Ishikawa (cell line): ENCODE results near the gene USP40.

ENCODE experiments used
- CEBPB ChIP-seq: IDR thresholded peaks from 2 replicates; pipeline ENCODE4 v1.6.1; 2012
- CREB1 ChIP-seq: IDR thresholded peaks from 2 replicates; pipeline ENCODE4 v1.6.1; 2012; ENCODE audit warnings: low read depth
- EGR1 ChIP-seq: IDR thresholded peaks from 2 replicates; pipeline ENCODE4 v1.6.1; 2012
- EP300 ChIP-seq: IDR thresholded peaks from 2 replicates; pipeline ENCODE4 v1.6.1; 2012; ENCODE audit warnings: borderline replicate concordance
- FOXM1 ChIP-seq: IDR thresholded peaks from 2 replicates; pipeline ENCODE4 v1.6.1; 2012; ENCODE audit warnings: low read depth, borderline replicate concordance
- MAX ChIP-seq: IDR thresholded peaks from 2 replicates; pipeline ENCODE4 v1.6.1; 2012
- NFIC ChIP-seq: IDR thresholded peaks from 2 replicates; pipeline ENCODE4 v1.6.1; 2012
- RAD21 ChIP-seq: IDR thresholded peaks from 2 replicates; pipeline ENCODE4 v1.6.1; 2012; ENCODE audit warnings: low read depth
- REST ChIP-seq: IDR thresholded peaks from 2 replicates; pipeline ENCODE4 v1.6.1; 2012; ENCODE audit warnings: low read depth, mild to moderate bottlenecking
- TAF1 ChIP-seq: IDR thresholded peaks from 2 replicates; pipeline ENCODE4 v1.6.1; 2012; ENCODE audit warnings: low read depth, mild to moderate bottlenecking
- TCF12 ChIP-seq: IDR thresholded peaks from 2 replicates; pipeline ENCODE4 v1.6.1; 2012; ENCODE audit warnings: low read depth
- TEAD4 ChIP-seq: IDR thresholded peaks from 2 replicates; pipeline ENCODE4 v1.6.1; 2012
- USF1 ChIP-seq: IDR thresholded peaks from 2 replicates; pipeline ENCODE4 v1.6.1; 2012
- YY1 ChIP-seq: IDR thresholded peaks from 2 replicates; pipeline ENCODE4 v1.6.1; 2012; ENCODE audit warnings: low read depth
- ZBTB7A ChIP-seq: IDR thresholded peaks from 2 replicates; pipeline ENCODE4 v1.6.1; 2012; ENCODE audit warnings: low read depth

USP40 gene

GRCh38 chr2:233556881-233557736, 9.5 kb downstream of the USP40 start:
- TF ChIP-seq CEBPB, result no peak
- no peak for TF ChIP-seq MAX
- no peak for TF ChIP-seq EGR1
- TF ChIP-seq USF1, result no peak
- TF ChIP-seq EP300, result no peak
- TF ChIP-seq CREB1, result no peak
- no peak for TF ChIP-seq TEAD4
- TF ChIP-seq NFIC, result no peak
- TF ChIP-seq ZBTB7A, result no peak
- no peak for TF ChIP-seq TAF1

- TF ChIP-seq RAD21, result no peak
- TF ChIP-seq EP300, result no peak
- no peak for TF ChIP-seq USF1
- no peak for TF ChIP-seq TCF12
- no peak for TF ChIP-seq REST
- TF ChIP-seq NFIC, result no peak
- TF ChIP-seq ZBTB7A, result no peak
- no peak for TF ChIP-seq CREB1
- no peak for TF ChIP-seq FOXM1
- no peak for TF ChIP-seq EGR1
- no peak for TF ChIP-seq CEBPB
- no peak for TF ChIP-seq TEAD4
- no peak for TF ChIP-seq MAX
- TF ChIP-seq YY1, result no peak
- TF ChIP-seq TAF1, result no peak
Measured at GRCh38 chr2:233553366-233553765, 13.2 kb downstream of the USP40 start.

- TF ChIP-seq MAX (no peak), TCF12 (no peak), FOXM1 (no peak), TEAD4 (no peak), CEBPB (no peak)
Measured at GRCh38 chr2:233551491-233551890, 15.1 kb downstream of the USP40 start.

GRCh38 chr2:233546774-233547173, 19.8 kb downstream of the USP40 start:
- no peak for TF ChIP-seq YY1
- TF ChIP-seq CREB1, result no peak
- TF ChIP-seq MAX, result no peak
- TF ChIP-seq RAD21, result no peak
- TF ChIP-seq CEBPB, result no peak

- TF ChIP-seq TEAD4, result no peak
- no peak for TF ChIP-seq REST
- TF ChIP-seq TCF12, result no peak
- TF ChIP-seq NFIC, result no peak
- no peak for TF ChIP-seq TAF1
- no peak for TF ChIP-seq EGR1
- TF ChIP-seq EP300, result no peak
- no peak for TF ChIP-seq ZBTB7A
- TF ChIP-seq FOXM1, result no peak
- TF ChIP-seq YY1, result no peak
- no peak for TF ChIP-seq CEBPB
- TF ChIP-seq USF1, result no peak
- TF ChIP-seq RAD21, result no peak
- no peak for TF ChIP-seq CREB1
Measured at GRCh38 chr2:233546101-233546500, 20.5 kb downstream of the USP40 start.
